OCI-LY1 (cell line): ENCODE results near the gene SPATA32.

Source experiments
- H2AFZ ChIP-seq: fragments of 200-600 bp; sonication (generic), shearing (Covaris generic); 2 replicates; pipeline ENCODE4 v1.6.0; 2014; ENCODE audit warnings: antibody characterized with exemption, mild to moderate bottlenecking, low read length
- H3F3A ChIP-seq: fragments of 200-600 bp; sonication (generic), shearing (Covaris generic); 2 replicates; pipeline ENCODE4 v1.6.0; 2014; ENCODE audit warnings: mild to moderate bottlenecking, antibody characterized with exemption, low read length, moderate library complexity; ENCODE audit not compliant: insufficient read depth
- H3K27ac ChIP-seq: fragments of 200-600 bp; sonication (generic); 2 replicates; pipeline ENCODE4 v1.5.1; 2014; ENCODE audit warnings: low read length, mixed run types, mild to moderate bottlenecking, low read depth; ENCODE audit not compliant: poor library complexity, severe bottlenecking
- H3K27me3 ChIP-seq: fragments of 200-600 bp; sonication (generic); 2 replicates; pipeline ENCODE4 v1.6.0; 2014; ENCODE audit warnings: antibody characterized with exemption, mild to moderate bottlenecking, low read length, moderate library complexity; ENCODE audit not compliant: insufficient read depth
- H3K36me3 ChIP-seq: fragments of 200-600 bp; sonication (generic); 2 replicates; pipeline ENCODE4 v1.6.1; 2014; ENCODE audit warnings: mild to moderate bottlenecking, antibody characterized with exemption, low read length, moderate library complexity, mixed read lengths; ENCODE audit not compliant: insufficient read depth
- H3K4me1 ChIP-seq: fragments of 200-600 bp; sonication (generic); 2 replicates; pipeline ENCODE4 v1.5.1; 2014; ENCODE audit warnings: mild to moderate bottlenecking, low read length, moderate library complexity; ENCODE audit not compliant: insufficient read depth, severe bottlenecking
- H3K4me2 ChIP-seq: fragments of 200-600 bp; sonication (generic), shearing (Covaris generic); 2 replicates; pipeline ENCODE4 v1.6.1; 2014; ENCODE audit warnings: low read length
- H3K4me3 ChIP-seq: fragments of 200-600 bp; sonication (generic); 2 replicates; pipeline ENCODE4 v1.5.1; 2014; ENCODE audit warnings: low read length, low read depth, mild to moderate bottlenecking, mixed read lengths; ENCODE audit not compliant: poor library complexity, severe bottlenecking
- H3K79me2 ChIP-seq: fragments of 200-600 bp; shearing (Covaris generic); 2 replicates; pipeline ENCODE4 v1.6.1; 2016; ENCODE audit warnings: mixed run types, low read length, mixed read lengths; ENCODE audit not compliant: insufficient read depth
- H3K9ac ChIP-seq: fragments of 200-600 bp; sonication (generic), shearing (Covaris generic); 2 replicates; pipeline ENCODE4 v1.6.1; 2014; ENCODE audit warnings: mild to moderate bottlenecking, low read length, mixed read lengths
- H3K9me2 ChIP-seq: fragments of 200-600 bp; sonication (generic), shearing (Covaris generic); 2 replicates; pipeline ENCODE4 v1.6.1; 2014; ENCODE audit warnings: low read depth, mild to moderate bottlenecking, low read length, mixed read lengths
- H3K9me3 ChIP-seq: fragments of 200-600 bp; shearing (Covaris generic); 2 replicates; pipeline ENCODE4 v1.6.1; 2014; ENCODE audit warnings: low read length, mixed read lengths
- H4K20me1 ChIP-seq: fragments of 200-600 bp; sonication (generic), shearing (Covaris generic); 2 replicates; pipeline ENCODE4 v1.6.0; 2016; ENCODE audit warnings: mild to moderate bottlenecking, low read length; ENCODE audit not compliant: insufficient read depth
- EZH2 ChIP-seq: fragments of 200-600 bp; sonication (generic), shearing (Covaris generic); IDR thresholded peaks from 2 replicates; pipeline ENCODE4 v1.8.0; 2017; ENCODE audit warnings: borderline replicate concordance, mixed run types, mild to moderate bottlenecking, antibody characterized with exemption, low read length, moderate library complexity, mixed read lengths
- TF ChIP-seq, protein P1 (sequence below): fragments of 200-600 bp; sonication (generic), shearing (Covaris generic); IDR thresholded peaks from 2 replicates; pipeline ENCODE4 v1.5.1; 2017; ENCODE audit warnings: mild to moderate bottlenecking, antibody characterized with exemption, low read length, moderate library complexity, mixed read lengths

Gene SPATA32

DNA sequence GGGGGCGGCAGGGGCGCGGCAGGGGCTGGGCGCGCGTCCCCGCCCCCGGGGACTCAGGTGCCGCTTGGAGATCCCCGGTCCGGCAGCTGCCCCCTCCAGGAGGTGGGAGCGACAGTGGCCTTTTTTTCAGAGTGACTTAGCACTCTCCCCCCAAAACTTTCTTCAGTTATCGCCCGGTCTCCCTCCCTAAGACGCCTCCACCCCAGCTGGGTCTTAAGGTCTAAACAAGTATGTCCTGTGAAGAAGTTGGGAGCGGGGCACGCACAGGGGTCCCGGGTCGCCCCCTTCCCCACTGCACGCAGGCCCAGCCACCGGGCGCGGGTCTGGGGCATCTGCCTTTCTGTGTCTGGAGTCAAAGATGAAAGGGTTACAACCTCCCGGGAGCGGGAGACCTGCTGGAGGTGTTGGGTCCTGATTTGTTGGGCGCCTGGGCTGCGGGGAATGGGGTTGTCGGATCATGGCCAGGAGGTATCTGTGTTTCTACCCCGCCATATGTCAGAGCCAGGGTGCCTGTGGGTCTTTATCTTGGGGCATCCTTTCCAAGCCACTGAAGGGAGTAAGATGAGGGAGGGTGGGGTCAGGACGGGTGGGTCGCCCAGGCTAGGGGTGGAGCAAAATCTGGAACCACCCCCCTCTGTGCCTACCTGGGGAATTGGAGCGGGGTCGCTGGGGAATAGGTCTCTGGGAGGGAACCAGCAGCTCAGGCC is 39.5 kb downstream of the SPATA32 start:
- H3K27me3 ChIP-seq: no peaks in the 10 kb centered on the region; the same call in 1 of the 2 replicates
- H3K4me2 ChIP-seq: peak overlapping the region; percentile 95
- no peaks in the 10 kb centered on the region for H3K9me2 ChIP-seq
- H3K36me3 ChIP-seq: no peaks in the 10 kb centered on the region
- no peaks in the 10 kb centered on the region for H3K79me2 ChIP-seq
- no peaks in the 10 kb centered on the region for H3K9me3 ChIP-seq
- H3K4me3 ChIP-seq: peak overlapping the region; percentile 80
- H4K20me1 ChIP-seq: no peaks in the 10 kb centered on the region
- peaks cover 3% of the 10 kb centered on the region; the same call in 1 of the 2 replicates for H3F3A ChIP-seq
- H2AFZ ChIP-seq: no peak overlapping the region
- peak overlapping the region; percentile 95 for H3K27ac ChIP-seq
- TF ChIP-seq, protein P1, sequence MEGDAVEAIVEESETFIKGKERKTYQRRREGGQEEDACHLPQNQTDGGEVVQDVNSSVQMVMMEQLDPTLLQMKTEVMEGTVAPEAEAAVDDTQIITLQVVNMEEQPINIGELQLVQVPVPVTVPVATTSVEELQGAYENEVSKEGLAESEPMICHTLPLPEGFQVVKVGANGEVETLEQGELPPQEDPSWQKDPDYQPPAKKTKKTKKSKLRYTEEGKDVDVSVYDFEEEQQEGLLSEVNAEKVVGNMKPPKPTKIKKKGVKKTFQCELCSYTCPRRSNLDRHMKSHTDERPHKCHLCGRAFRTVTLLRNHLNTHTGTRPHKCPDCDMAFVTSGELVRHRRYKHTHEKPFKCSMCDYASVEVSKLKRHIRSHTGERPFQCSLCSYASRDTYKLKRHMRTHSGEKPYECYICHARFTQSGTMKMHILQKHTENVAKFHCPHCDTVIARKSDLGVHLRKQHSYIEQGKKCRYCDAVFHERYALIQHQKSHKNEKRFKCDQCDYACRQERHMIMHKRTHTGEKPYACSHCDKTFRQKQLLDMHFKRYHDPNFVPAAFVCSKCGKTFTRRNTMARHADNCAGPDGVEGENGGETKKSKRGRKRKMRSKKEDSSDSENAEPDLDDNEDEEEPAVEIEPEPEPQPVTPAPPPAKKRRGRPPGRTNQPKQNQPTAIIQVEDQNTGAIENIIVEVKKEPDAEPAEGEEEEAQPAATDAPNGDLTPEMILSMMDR: no peak
- no peak for TF ChIP-seq EZH2
- H3K4me1 ChIP-seq: peaks cover 52% of the 10 kb centered on the region
- peak overlapping the region; percentile 79 for H3K9ac ChIP-seq

DNA sequence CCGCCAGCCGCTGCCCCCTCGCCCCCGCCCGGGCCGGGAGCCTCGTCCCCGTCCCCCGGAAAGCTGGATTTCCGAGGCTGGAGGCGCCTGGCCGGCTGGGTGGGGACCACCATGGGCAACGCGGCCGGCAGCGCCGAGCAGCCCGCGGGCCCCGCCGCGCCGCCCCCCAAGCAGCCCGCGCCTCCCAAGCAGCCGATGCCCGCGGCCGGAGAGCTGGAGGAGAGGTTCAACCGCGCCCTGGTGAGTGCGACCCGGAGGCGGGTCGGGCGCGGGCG is 39.9 kb downstream of the SPATA32 start:
- Histone ChIP-seq H3K79me2 (no peaks in the 10 kb centered on the region), H3K9ac (peak overlapping the region; percentile 79), H3K36me3 (no peaks in the 10 kb centered on the region), H3K27me3 (no peaks in the 10 kb centered on the region; the same call in 1 of the 2 replicates), H3K4me3 (peak overlapping the region; percentile 80), H2AFZ (no peak overlapping the region), H4K20me1 (no peaks in the 10 kb centered on the region), H3K4me2 (peak overlapping the region; percentile 95), H3K9me2 (no peaks in the 10 kb centered on the region), H3K4me1 (peaks cover 47% of the 10 kb centered on the region), H3K27ac (no peak overlapping the region), H3K9me3 (no peaks in the 10 kb centered on the region), H3F3A (no peaks in the 10 kb centered on the region)
- no peak for TF ChIP-seq EZH2
- TF ChIP-seq, protein P1: no peak

DNA sequence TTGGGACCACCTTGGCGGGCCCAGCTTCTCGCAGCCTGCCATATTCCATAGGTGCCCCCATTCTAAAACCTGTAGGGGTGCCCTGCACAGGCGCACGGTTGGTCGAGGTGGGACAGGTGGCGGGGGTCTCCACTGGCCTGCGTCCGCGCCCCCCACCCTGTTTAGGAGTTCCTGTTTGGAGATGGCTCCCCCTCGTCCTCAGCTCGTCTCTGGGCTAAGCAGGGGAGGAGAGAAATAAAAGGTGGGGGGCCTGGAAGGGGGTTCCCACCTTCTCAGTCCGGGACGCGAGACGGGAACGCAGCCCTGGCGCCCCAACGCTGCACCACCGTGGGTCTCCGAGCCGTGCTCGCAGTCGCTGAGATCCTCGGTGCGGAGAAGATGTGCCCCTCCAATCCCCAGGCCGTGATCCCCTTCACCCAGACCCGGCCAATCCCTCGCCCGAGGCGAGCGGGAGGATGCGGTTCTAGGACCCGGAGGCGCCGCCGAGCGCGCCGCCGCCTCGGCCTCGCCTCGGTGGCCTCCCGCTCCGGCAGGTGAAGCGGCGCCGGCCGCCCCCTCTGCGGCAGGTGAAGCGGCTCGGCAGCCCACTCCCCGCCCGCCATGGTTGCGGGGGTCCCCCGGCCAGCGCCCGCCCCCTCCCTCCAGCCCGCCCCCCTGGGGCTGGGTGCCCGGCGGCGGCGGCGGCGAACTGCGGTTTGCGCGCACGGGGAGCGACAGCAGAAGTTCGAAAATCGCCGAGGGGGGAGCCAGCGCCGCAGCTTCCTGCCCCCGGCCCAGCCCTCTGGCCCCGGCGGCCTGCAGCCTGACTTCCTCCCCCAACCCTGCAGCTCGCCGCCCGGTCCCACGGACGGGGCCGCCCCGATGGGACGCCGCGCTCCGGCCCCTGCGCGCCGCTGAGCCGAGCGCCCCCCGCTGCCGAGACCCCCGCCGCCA is 40.5 kb downstream of the SPATA32 start, which contains the start of gene FMNL1:
Gene FMNL1 (plus strand): TSS at position 805 of the 933 bp plus-strand sequence. CDS start 240 bp downstream, outside the sequence.
- Histone ChIP-seq H3K27ac (peak within 1 kb of the TSS; percentile 95), H3F3A (no peaks in the 10 kb centered on the region)

More for the DNA sequence above, 40.5 kb downstream of the SPATA32 start, which contains the start of gene FMNL1:
- Histone ChIP-seq H3K4me3 (peak within 1 kb of the TSS; percentile 80), H3K79me2 (no peaks in the 10 kb centered on the region), H3K36me3 (no peaks in the 10 kb centered on the region), H3K27me3 (no peaks in the 10 kb centered on the region; the same call in 1 of the 2 replicates), H3K4me2 (peak within 1 kb of the TSS; percentile 95), H3K4me1 (peaks cover 41% of the 10 kb centered on the region), H2AFZ (no peak within 1 kb of the TSS), H4K20me1 (no peaks in the 10 kb centered on the region), H3K9me2 (no peaks in the 10 kb centered on the region), H3K9ac (peak within 1 kb of the TSS; percentile 79), H3K9me3 (no peaks in the 10 kb centered on the region)
- no peak for TF ChIP-seq EZH2
